ENCODE measurements around the gene WDR82.

WDR82 gene

GRCh38 chr3:52248816-52249547 is 29.5 kb downstream of the WDR82 start:
- TF ChIP-seq CTCF (IDR thresholded peaks at IDR 0.05; ENCODE audit: low read depth, low read length, missing control alignments): no peak
- no peak overlapping the region for H3K4me3 ChIP-seq (replicated peaks; ENCODE audit: low read depth, low read length)
- DNase-seq (ENCODE audit: extremely low read depth, low read depth): no peak

GRCh38 chr3:52248165-52248541 is 30.3 kb downstream of the WDR82 start:
- TF ChIP-seq CTCF (IDR thresholded peaks at IDR 0.05; ENCODE audit: low read depth, low read length, missing control alignments): no peak
- no peak overlapping the region for H3K4me3 ChIP-seq (replicated peaks; ENCODE audit: low read depth, low read length)
- no peak for DNase-seq (ENCODE audit: extremely low read depth, low read depth)

- TF ChIP-seq CTCF (IDR thresholded peaks at IDR 0.05; ENCODE audit: low read depth, low read length, missing control alignments): no peak
- no peak overlapping the region for H3K4me3 ChIP-seq (replicated peaks; ENCODE audit: low read depth, low read length)
- no peak for DNase-seq (ENCODE audit: extremely low read depth, low read depth)
These were observed 30.9 kb downstream of the WDR82 start for GRCh38 chr3:52247409-52248164.

- no peak for TF ChIP-seq CTCF (IDR thresholded peaks at IDR 0.05; ENCODE audit: low read depth, low read length, missing control alignments)
- peak overlapping the region; percentile 49; the same call in 1 of the 2 replicates for H3K4me3 ChIP-seq (replicated peaks; ENCODE audit: low read depth, low read length)
- no peak for DNase-seq (ENCODE audit: extremely low read depth, low read depth)
These were observed 31.6 kb downstream of the WDR82 start for GRCh38 chr3:52246728-52247408.

- no peak for TF ChIP-seq CTCF (IDR thresholded peaks at IDR 0.05; ENCODE audit: low read depth, low read length, missing control alignments)
- no peak for DNase-seq (ENCODE audit: extremely low read depth, low read depth)
- H3K4me3 ChIP-seq (replicated peaks; ENCODE audit: low read depth, low read length): peak overlapping the region; percentile 49
These were observed 32.2 kb downstream of the WDR82 start for GRCh38 chr3:52246264-52246620.

- H3K4me3 ChIP-seq (replicated peaks; ENCODE audit: low read depth, low read length): peak within 1 kb of the TSS; percentile 49
- no peak for DNase-seq (ENCODE audit: extremely low read depth, low read depth)
- TF ChIP-seq CTCF (IDR thresholded peaks at IDR 0.05; ENCODE audit: low read depth, low read length, missing control alignments): no peak
These were observed 32.9 kb downstream of the WDR82 start, which contains the start of gene PPM1M for GRCh38 chr3:52245322-52246263. Gene PPM1M (plus strand): TSS chr3:52245759. CDS start chr3:52245825, 66 bp downstream.

Data from HFF-Myc (cell line).